K562 (cell line): ENCODE results near the gene TOMM40L. TPM values are rescaled to one million over a fixed set of nuclear protein-coding genes. Genes with fewer than 3 reads are reported as not detected.

ENCODE experiments used
- C11orf30 ChIP-seq: fragments of 450-650 bp; IDR thresholded peaks from 2 replicates; pipeline ENCODE4 v1.6.1; 2016; ENCODE audit warnings: low read depth, mild to moderate bottlenecking
- DNMT1 ChIP-seq: fragments of 450-650 bp; IDR thresholded peaks from 2 replicates; pipeline ENCODE4 v1.6.1; 2016; ENCODE audit warnings: antibody characterized with exemption, mild to moderate bottlenecking
- E2F3 ChIP-seq: fragments of 250-450 bp; sonication (Bioruptor Pico); IDR thresholded peaks from 2 replicates; pipeline ENCODE4 v1.4.0; 2020; ENCODE audit warnings: mild to moderate bottlenecking
- E2F4 ChIP-seq: sonication (generic); formaldehyde crosslinking; IDR thresholded peaks from 2 replicates; pipeline ENCODE4 v1.8.0; 2022; ENCODE audit warnings: mild to moderate bottlenecking, low read depth, missing genetic modification reagents
- ELF1 ChIP-seq: fragments of 200-800 bp; sonication (Bioruptor generic); IDR thresholded peaks from 2 replicates; pipeline ENCODE4 v1.6.1; 2016; ENCODE audit warnings: missing genetic modification characterization, missing compliant biosample characterization
- GABPB1 ChIP-seq: sonication (generic); formaldehyde crosslinking; IDR thresholded peaks from 2 replicates; pipeline ENCODE4 v1.8.0; 2022; ENCODE audit warnings: mild to moderate bottlenecking, missing genetic modification reagents
- GABPB2 ChIP-seq: fragments of 250-450 bp; sonication (Bioruptor Pico); conservative IDR thresholded peaks from 2 replicates; pipeline ENCODE4 v1.5.1; 2021; ENCODE audit warnings: mild to moderate bottlenecking
- GATAD2B ChIP-seq: fragments of 450-650 bp; IDR thresholded peaks from 2 replicates; pipeline ENCODE4 v1.6.1; 2017; ENCODE audit warnings: mild to moderate bottlenecking, borderline replicate concordance
- HMG20B ChIP-seq: fragments of 250-450 bp; sonication (Bioruptor Pico); IDR thresholded peaks from 2 replicates; pipeline ENCODE4 v1.5.0; 2021; ENCODE audit warnings: mild to moderate bottlenecking
- ILK ChIP-seq: fragments of 450-650 bp; IDR thresholded peaks from 2 replicates; pipeline ENCODE4 v1.6.1; 2016; ENCODE audit warnings: missing genetic modification characterization, low read depth, mild to moderate bottlenecking, missing compliant biosample characterization, moderate library complexity, borderline replicate concordance
- JUN ChIP-seq, 2 experiments: sonication (generic) in 1 of 2; formaldehyde crosslinking in 1 of 2; IDR thresholded peaks; 2 replicates each; pipeline versions ENCODE4 v1.6.1 to v1.8.0; 2012 to 2022; ENCODE audit warnings: borderline replicate concordance in 2 of 2, mild to moderate bottlenecking in 2 of 2, improper control_type of control experiment in 1 of 2, low read depth in 1 of 2, low read length in 1 of 2, missing genetic modification reagents in 1 of 2
- LEF1 ChIP-seq: fragments of 450-650 bp; IDR thresholded peaks from 2 replicates; pipeline ENCODE4 v1.6.1; 2016; ENCODE audit warnings: mild to moderate bottlenecking
- MECOM ChIP-seq: fragments of 250-450 bp; sonication (Bioruptor Pico); IDR thresholded peaks from 2 replicates; pipeline ENCODE4 v1.8.0; 2022; ENCODE audit warnings: inconsistent platforms
- NFYB ChIP-seq: IDR thresholded peaks from 2 replicates; pipeline ENCODE4 v1.6.1; 2011; ENCODE audit warnings: mild to moderate bottlenecking, moderate library complexity; ENCODE audit not compliant: insufficient read length; ENCODE audit errors: extremely low read depth
- NONO ChIP-seq, 2 experiments: fragments of 200-400 bp in 1 of 2; fragments of 450-650 bp in 1 of 2; formaldehyde crosslinking in 1 of 2; IDR thresholded peaks; 2 replicates each; pipeline ENCODE4 v1.6.1; 2017; ENCODE audit warnings: low read depth in 2 of 2, mild to moderate bottlenecking in 2 of 2, moderate library complexity in 2 of 2, low read length in 1 of 2
- PHB2 ChIP-seq: fragments of 450-650 bp; IDR thresholded peaks from 2 replicates; pipeline ENCODE4 v1.6.1; 2017; ENCODE audit warnings: low read depth
- PRDM10 ChIP-seq: fragments of 450-650 bp; IDR thresholded peaks from 2 replicates; pipeline ENCODE4 v1.6.1; 2018; ENCODE audit not compliant: partially characterized antibody
- RFX1 ChIP-seq: fragments of 450-650 bp; IDR thresholded peaks from 2 replicates; pipeline ENCODE4 v1.6.1; 2016; ENCODE audit warnings: mild to moderate bottlenecking, moderate library complexity
- TRIM28 ChIP-seq: fragments of 450-650 bp; IDR thresholded peaks from 2 replicates; pipeline ENCODE4 v1.6.1; 2017
- XRCC4 ChIP-seq: IDR thresholded peaks from one replicate; pipeline ENCODE4 v1.6.1; 2011; ENCODE audit not compliant: insufficient read depth, insufficient read length; ENCODE audit errors: extremely low read depth
- ZNF184 ChIP-seq: sonication (generic); formaldehyde crosslinking; IDR thresholded peaks from 2 replicates; pipeline ENCODE4 v1.5.0; 2020; ENCODE audit warnings: missing genetic modification reagents
- ZNF274 ChIP-seq: IDR thresholded peaks from 2 replicates; pipeline ENCODE4 v1.6.1; 2011; ENCODE audit warnings: low read depth, mild to moderate bottlenecking, low read length, moderate library complexity, borderline replicate concordance
- ZNF561 ChIP-seq: fragments of 450-650 bp; formaldehyde crosslinking; conservative IDR thresholded peaks from 2 replicates; pipeline ENCODE4 v1.4.0; 2020; ENCODE audit warnings: mild to moderate bottlenecking, moderate library complexity
- ZNF830 ChIP-seq: fragments of 250-450 bp; sonication (Bioruptor Pico); IDR thresholded peaks from 2 replicates; pipeline ENCODE4 v1.5.0; 2021; ENCODE audit warnings: mild to moderate bottlenecking
- polyA plus RNA-seq, 8 experiments: library from polyadenylated mRNA; depleted of rRNA in 4 of 8; stranded (reverse) in 5 of 8; unstranded in 3 of 8; fragments of >200 nt; fragmentation: Nextera tagmentation in 2 of 8; fragmentation: Illumina TruSeq in 1 of 8; extraction: Ambion mirVana in 2 of 8; extraction: Trizol in 1 of 8; gene quantifications; 2 replicates each; pipeline versions ENCODE4 v1.2.1 to v1.2.3, GENCODE V29; 2011 to 2014; ENCODE audit warnings: inconsistent platforms in 1 of 8, missing spikeins in 1 of 8
- total RNA-seq, 7 experiments: library from RNA; depleted of rRNA in 6 of 7; stranded (reverse); fragments of >200 nt in 6 of 7; fragmentation: Illumina TruSeq in 2 of 7; extraction: Trizol in 2 of 7; gene quantifications; 2 replicates each; pipeline versions ENCODE4 v1.2.1 to v1.2.3, GENCODE V29; 2011 to 2021; ENCODE audit warnings: low replicate concordance in 1 of 7

TOMM40L gene
- total and polyA plus RNA-seq, 9 of the 15 experiments (the other 6 are each of a cell fraction or from before 2014, with no cell fraction given), result 9.6 to 33.6 (median 25.2) TPM

- no peak for TF ChIP-seq HMG20B
- TF ChIP-seq C11orf30, result peak; percentile 5; the same call in 1 of the 2 replicates
- TF ChIP-seq ZNF830 (CRISPR knock-in tag), result no peak
- TF ChIP-seq LEF1, result no peak
- peak; percentile 48; the same call in 1 of the 2 replicates for TF ChIP-seq ELF1
- TF ChIP-seq RFX1, result no peak
- TF ChIP-seq DNMT1, result no peak
- no peak for TF ChIP-seq TRIM28
- no peak for TF ChIP-seq NFYB
- TF ChIP-seq E2F4 (CRISPR knock-in tag), result no peak
- TF ChIP-seq ILK (tag), result no peak
- no peak for TF ChIP-seq ZNF561 (CRISPR knock-in tag)
- TF ChIP-seq NONO (IDR thresholded peaks at IDR 0.05; ENCODE audit: low read depth in 2 of 2, low read length in 1 of 2), result peak in 1 of 2 experiments; percentile 62; a peak in 1 of 4 replicates
- no peak for TF ChIP-seq GABPB2 (CRISPR knock-in tag)
- TF ChIP-seq MECOM, result no peak
- no peak for TF ChIP-seq XRCC4
- TF ChIP-seq PRDM10, result no peak
- no peak for TF ChIP-seq ZNF274
- no peak for TF ChIP-seq PHB2
- no peak for TF ChIP-seq JUN (IDR thresholded peaks at IDR 0.05; ENCODE audit: borderline replicate concordance, low read depth, low read length)
- TF ChIP-seq JUN (CRISPR knock-in tag; IDR thresholded peaks at IDR 0.05; ENCODE audit: borderline replicate concordance), result no peak
- no peak for TF ChIP-seq GATAD2B
- peak; percentile 65 for TF ChIP-seq GABPB1 (CRISPR knock-in tag)
- no peak for TF ChIP-seq E2F3 (CRISPR knock-in tag)
- no peak for TF ChIP-seq ZNF184 (CRISPR knock-in tag)
Observed at GRCh38 chr1:161227196-161227871, 1.5 kb downstream of the TOMM40L start (continued).
